ENCODE measurements around the gene MAMSTR.

MAMSTR gene

DNA sequence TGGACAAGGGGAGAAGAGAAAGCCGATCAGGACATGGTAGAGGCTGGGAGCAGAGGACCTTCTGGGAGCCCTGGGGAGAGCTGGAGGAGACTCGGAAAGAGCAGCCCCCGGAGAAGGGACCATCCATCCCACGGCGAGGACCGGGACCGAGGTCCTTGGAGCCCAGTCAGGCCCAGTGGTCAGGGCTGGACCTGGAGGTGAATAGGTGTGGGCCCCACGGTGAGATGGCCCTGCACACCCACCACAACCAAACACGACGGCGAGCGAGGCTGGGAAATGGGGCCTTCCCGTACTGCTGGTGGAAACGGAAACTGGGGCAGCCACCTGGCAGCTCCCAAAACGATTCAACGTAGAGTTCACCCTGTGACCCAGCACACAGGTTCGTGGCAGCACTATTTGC is 43.0 kb downstream of the MAMSTR start:
- H3K9me3 Mint-ChIP-seq: no peaks in the 10 kb centered on the region
- peaks cover 29% of the 10 kb centered on the region for H3K4me1 Mint-ChIP-seq
- peaks cover 17% of the 10 kb centered on the region for H3K27me3 Mint-ChIP-seq (ENCODE audit: low read depth, poor library complexity)
- H3K27ac Mint-ChIP-seq: no peak overlapping the region
- H3K4me3 Mint-ChIP-seq: no peak overlapping the region
- TF ChIP-seq, protein P1, sequence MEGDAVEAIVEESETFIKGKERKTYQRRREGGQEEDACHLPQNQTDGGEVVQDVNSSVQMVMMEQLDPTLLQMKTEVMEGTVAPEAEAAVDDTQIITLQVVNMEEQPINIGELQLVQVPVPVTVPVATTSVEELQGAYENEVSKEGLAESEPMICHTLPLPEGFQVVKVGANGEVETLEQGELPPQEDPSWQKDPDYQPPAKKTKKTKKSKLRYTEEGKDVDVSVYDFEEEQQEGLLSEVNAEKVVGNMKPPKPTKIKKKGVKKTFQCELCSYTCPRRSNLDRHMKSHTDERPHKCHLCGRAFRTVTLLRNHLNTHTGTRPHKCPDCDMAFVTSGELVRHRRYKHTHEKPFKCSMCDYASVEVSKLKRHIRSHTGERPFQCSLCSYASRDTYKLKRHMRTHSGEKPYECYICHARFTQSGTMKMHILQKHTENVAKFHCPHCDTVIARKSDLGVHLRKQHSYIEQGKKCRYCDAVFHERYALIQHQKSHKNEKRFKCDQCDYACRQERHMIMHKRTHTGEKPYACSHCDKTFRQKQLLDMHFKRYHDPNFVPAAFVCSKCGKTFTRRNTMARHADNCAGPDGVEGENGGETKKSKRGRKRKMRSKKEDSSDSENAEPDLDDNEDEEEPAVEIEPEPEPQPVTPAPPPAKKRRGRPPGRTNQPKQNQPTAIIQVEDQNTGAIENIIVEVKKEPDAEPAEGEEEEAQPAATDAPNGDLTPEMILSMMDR (IDR thresholded peaks at IDR 0.05): no peak
- no peak for DNase-seq
- no peaks in the 10 kb centered on the region for H3K36me3 Mint-ChIP-seq (ENCODE audit: low read depth)

- no peaks in the 10 kb centered on the region for H3K9me3 Mint-ChIP-seq
- H3K27me3 Mint-ChIP-seq (ENCODE audit: low read depth, poor library complexity): peaks cover 17% of the 10 kb centered on the region
- H3K36me3 Mint-ChIP-seq (ENCODE audit: low read depth): no peaks in the 10 kb centered on the region
- H3K27ac Mint-ChIP-seq: no peak overlapping the region
- peaks cover 39% of the 10 kb centered on the region for H3K4me1 Mint-ChIP-seq
- TF ChIP-seq, protein P1 (IDR thresholded peaks at IDR 0.05): peak; percentile 81
- H3K4me3 Mint-ChIP-seq: no peak overlapping the region
- peak; percentile 84 for DNase-seq
Observed at GRCh38 chr19:48674921-48675824, 44.4 kb downstream of the MAMSTR start.

- no peak overlapping the region for H3K4me3 Mint-ChIP-seq
- peaks cover 4% of the 10 kb centered on the region for H3K36me3 Mint-ChIP-seq (ENCODE audit: low read depth)
- DNase-seq: no peak
- peaks cover 21% of the 10 kb centered on the region for H3K27me3 Mint-ChIP-seq (ENCODE audit: low read depth, poor library complexity)
- TF ChIP-seq, protein P1 (IDR thresholded peaks at IDR 0.05): no peak
- no peak overlapping the region for H3K27ac Mint-ChIP-seq
- H3K4me1 Mint-ChIP-seq: peaks cover 45% of the 10 kb centered on the region
- peaks cover 7% of the 10 kb centered on the region for H3K9me3 Mint-ChIP-seq
Observed at GRCh38 chr19:48674216-48674809, 45.2 kb downstream of the MAMSTR start.

- no peak overlapping the region for H3K27ac Mint-ChIP-seq
- H3K27me3 Mint-ChIP-seq (ENCODE audit: low read depth, poor library complexity): peaks cover 21% of the 10 kb centered on the region
- H3K4me1 Mint-ChIP-seq: peaks cover 45% of the 10 kb centered on the region
- TF ChIP-seq, protein P1 (IDR thresholded peaks at IDR 0.05): no peak
- DNase-seq: no peak
- H3K4me3 Mint-ChIP-seq: no peak overlapping the region
- peaks cover 7% of the 10 kb centered on the region for H3K9me3 Mint-ChIP-seq
- peaks cover 4% of the 10 kb centered on the region for H3K36me3 Mint-ChIP-seq (ENCODE audit: low read depth)
Observed at GRCh38 chr19:48673436-48674100, 46.0 kb downstream of the MAMSTR start.

DNA sequence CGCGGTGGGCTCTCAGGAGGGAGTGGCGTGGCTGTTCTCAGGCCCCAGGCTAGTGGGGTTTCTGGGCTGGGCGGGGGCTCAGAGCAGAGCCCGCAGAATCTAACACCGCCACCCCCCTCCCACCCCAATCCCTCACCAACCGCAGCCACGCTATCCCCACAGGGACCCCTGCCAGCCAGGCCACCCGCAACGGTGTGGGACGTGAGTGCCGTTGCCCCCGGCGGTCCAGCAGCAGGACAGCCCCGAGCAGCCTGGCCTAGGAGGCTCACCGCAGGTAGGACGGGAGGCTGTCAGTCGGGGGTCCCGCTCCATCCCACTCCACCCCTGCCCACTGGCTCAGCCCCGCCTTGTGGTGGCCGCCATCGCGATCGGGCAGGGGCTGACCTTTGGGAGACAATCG is 46.5 kb downstream of the MAMSTR start, which contains the start of gene NTN5:
Gene NTN5, minus strand, starts transcription at position 24 of the 400 bp plus-strand sequence. CDS start 2,031 bp downstream, outside the sequence.
- TF ChIP-seq, protein P1 (IDR thresholded peaks at IDR 0.05): no peak
- peaks cover 4% of the 10 kb centered on the region for H3K36me3 Mint-ChIP-seq (ENCODE audit: low read depth)
- H3K27ac Mint-ChIP-seq: no peak within 1 kb of the TSS
- H3K27me3 Mint-ChIP-seq (ENCODE audit: low read depth, poor library complexity): peaks cover 21% of the 10 kb centered on the region
- H3K4me1 Mint-ChIP-seq: peaks cover 45% of the 10 kb centered on the region
- H3K4me3 Mint-ChIP-seq: no peak within 1 kb of the TSS
- H3K9me3 Mint-ChIP-seq: peaks cover 7% of the 10 kb centered on the region
- no peak for DNase-seq

All from nephron progenitor cell (in vitro differentiated cells).